ENCODE data around the gene RAB35. TPM values are rescaled to one million over a fixed set of nuclear protein-coding genes. Genes with fewer than 3 reads are reported as not detected.

The RAB35 gene
- total RNA-seq, 1 donor from 2014 or later: 90.3 TPM

DNA sequence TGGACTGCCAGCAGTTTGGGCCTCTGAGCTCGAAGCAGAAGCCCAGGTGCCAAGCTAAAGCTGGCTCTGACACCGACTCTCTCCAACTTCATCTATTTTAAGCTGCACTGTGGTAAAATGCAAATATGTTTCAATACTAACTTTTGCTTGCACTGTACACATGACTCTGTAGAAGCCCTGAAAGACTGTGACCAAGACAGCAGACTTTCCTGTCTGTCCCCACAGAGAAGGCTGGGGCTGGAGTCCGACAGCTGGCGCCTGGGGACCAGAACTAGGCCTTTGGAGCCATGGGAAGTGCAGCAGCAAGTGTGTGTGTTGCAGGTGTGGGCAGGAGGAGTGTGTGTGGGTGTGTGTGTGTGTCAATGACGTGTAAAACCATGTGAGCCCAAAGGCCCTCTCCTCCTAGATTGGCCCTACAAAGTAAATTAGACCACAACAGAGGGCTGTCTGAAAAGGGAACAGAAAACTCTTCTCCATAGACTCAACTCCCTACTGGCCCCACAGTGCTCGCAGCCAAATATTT, 16.4 kb upstream of the RAB35 start:
- intact Hi-C loops (cut with micrococcal nuclease): no loop called here

DNA sequence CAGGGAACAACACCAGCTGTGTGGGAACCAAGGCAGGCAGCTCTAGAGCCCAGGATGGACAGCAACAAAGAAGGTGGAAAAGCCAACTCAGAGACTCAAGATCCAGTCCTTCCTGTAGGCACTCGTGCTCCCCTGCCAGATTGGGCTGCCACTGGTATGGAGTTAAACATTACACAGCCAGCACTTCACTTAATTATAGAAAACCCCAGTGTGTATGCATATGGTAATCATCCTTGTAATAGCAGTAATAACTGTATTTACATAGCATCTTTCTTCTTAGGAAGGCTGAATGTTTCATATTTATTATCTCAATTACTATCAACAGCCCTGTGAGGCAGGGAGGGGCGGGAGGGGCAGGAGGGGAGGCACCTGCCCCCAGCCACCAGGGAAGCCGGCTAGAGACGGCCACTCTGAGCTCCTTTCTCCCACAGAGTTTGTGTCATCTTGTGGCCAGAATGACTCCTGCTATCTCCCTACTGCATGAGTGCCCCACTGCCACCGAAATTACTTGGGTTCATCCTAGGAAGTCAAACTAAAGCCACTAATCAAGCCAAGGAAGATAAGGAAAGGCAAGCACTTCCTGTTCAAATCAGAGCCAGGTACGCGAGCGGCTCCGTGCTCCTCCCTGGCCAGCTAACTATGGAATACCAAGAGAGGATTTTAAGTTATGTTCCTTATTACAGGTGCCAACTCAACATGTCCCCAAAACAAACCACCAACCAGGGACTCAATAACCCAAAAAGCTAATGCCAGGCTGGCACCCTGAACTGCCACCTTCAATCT, 15.7 kb upstream of the RAB35 start:
- intact Hi-C loops (cut with micrococcal nuclease): no loop called here

DNA sequence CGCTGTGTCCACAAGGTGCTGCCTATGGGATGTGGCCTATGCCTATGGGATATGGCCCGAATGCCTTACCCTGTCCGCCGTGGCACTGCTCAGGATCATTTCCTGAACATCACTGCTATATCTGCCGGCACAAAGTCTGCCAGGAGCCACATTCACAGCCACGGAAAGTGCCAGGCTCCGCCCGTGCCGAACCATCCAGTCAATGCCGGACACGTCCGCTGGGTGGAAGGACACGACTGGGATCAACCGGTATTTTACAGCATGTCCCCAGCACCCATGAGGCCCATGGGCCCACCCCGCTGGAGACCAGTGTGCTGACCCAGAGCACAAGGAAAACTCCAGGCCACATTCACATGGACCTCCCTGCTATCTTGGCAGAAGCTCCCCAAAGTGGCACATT, 14.6 kb upstream of the RAB35 start:
- intact Hi-C loops (cut with micrococcal nuclease): no loop called here

DNA sequence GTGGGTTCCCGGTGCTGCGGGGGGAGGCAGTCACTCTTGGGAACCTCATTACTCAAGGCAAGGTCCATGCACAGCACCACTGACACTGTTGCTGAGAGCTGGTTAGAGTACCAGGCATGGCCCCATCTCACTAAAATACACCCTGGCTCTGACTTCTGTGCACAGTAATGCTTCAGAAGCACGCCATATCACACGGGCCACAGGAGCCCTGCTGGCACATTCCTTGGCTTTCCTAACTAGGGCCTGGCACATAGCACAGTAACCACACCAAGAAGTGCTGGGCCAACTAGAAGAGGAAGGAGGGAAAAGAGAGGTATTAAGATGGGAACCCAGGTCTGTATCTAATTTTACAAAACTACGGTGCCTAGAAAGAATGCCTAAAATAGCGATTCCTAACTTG, 13.5 kb upstream of the RAB35 start:
- intact Hi-C loops (cut with micrococcal nuclease): no loop called here

DNA sequence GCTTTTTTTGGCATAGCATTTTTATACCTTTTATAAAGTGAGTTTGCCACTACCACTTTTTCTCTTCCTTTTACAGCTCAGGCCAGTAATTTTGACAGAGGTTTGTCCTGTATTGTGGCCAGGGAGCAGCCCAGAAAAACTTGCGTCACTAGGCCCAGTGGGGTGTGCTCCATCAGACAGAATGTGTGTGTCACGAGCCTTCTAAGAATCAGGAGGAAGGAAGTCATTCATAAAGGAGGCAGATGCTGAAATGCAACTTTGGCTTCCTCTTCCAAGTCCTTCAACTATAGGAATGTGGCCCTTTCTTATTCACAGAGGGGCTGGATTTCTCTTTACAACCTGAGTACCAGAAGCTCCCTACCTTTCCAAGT, 10.1 kb upstream of the RAB35 start:
- intact Hi-C loops (cut with micrococcal nuclease): no loop called here

DNA sequence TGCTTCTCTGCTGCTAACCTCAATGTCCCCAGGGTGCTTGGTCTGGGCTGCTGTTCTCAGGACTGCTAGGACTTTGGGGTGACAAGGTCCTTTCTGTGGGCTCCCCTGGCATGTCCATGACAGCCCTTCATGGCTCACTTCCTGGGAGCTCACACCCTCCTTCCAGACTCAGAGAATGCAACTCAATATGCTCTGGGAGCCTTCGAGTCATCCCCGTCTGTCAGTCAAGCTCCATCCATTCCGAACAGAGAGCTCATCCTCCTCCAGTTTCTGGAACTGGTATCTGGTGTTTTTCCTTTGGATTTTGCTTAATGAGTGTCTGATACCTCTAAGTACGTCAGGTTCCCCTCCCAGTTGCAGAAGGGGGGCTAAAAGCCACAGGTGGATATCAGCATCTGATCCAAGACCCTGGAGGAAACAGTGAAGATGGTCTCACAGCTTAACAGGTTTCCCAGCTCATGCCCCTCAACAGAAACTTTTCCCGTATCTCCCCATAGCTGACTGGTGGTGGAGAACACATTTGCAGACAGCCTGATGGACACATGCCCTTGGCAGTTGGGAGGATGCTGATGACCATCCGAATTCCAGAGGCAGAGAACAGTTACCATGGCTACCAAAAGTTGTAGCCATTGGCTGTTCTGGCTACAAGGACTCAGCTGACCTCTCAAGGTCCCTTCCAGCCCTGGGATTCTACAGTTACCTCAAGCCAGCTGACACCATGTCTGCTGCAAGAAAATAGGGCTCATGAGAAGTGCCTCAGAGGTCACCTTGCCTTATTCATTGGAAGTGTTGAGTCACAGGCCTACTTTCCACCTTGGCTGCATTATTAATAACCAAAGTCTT, 9.5 kb upstream of the RAB35 start:
- intact Hi-C loops (cut with micrococcal nuclease): no loop called here

DNA sequence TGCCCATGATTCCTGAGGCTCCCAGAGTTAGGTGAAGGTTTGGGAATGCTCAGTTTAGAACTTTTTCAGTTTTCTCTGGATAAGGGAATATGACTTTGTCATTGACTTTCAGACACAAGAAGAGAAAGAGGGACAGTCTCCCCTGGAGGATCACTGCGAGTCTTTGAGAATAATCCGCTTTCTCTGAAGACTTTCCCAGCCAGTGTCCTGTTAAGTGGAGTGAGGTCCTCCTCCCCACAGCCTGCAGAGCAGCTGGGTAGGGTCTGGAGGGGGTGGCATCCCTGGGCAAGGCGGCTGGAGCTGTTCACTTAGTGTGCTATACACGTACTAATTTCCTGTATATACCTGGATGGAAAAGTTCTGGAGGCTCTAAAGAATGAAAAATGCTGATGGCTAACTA, 8.5 kb upstream of the RAB35 start:
- intact Hi-C loops (cut with micrococcal nuclease): no loop called here

DNA sequence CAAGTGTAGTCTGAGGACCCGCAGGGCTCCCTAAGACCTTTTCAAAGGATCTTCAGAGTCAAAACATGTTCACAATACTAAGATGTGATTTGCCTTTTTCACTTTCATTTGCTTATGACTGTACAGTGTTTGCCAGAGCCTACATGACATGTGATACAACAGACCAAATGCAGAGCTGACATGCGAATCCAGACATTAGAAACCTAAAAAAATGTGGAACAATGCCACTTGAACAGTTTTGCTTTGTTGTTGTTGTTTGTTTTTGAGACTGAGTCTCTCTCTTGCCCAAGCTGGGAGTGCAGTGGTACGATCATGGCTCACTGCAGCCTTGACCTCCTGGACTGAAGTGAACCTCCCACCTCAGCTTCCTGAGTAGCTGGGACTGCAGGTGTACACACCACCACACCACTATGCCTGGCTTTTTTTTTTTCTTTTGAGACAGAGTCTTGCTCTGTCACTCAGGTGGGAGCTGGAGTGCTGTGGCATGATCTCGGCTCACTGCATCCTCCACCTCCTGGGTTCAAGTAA, 5.3 kb upstream of the RAB35 start:
- intact Hi-C loops (cut with micrococcal nuclease): no loop called here

DNA sequence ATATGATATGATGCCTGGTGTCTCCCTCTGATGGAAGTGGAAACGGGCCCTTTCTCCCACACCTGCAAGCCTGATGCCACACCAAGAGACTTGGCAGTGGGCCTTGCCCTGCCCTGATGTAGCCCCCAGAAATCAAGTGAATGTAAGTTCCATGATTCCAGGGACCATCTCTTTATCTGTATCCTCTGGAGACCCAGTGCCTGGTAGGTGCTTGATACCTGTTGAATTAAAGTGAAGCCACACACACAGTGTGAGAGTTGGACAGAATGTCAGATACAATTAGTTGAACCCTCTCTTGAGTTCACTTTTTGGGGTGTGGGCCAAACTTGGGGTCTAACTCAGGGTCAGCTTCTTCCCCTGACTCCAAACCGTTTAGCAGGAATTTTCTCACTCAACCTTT, 4.8 kb upstream of the RAB35 start:
- intact Hi-C loops (cut with micrococcal nuclease): no loop called here

DNA sequence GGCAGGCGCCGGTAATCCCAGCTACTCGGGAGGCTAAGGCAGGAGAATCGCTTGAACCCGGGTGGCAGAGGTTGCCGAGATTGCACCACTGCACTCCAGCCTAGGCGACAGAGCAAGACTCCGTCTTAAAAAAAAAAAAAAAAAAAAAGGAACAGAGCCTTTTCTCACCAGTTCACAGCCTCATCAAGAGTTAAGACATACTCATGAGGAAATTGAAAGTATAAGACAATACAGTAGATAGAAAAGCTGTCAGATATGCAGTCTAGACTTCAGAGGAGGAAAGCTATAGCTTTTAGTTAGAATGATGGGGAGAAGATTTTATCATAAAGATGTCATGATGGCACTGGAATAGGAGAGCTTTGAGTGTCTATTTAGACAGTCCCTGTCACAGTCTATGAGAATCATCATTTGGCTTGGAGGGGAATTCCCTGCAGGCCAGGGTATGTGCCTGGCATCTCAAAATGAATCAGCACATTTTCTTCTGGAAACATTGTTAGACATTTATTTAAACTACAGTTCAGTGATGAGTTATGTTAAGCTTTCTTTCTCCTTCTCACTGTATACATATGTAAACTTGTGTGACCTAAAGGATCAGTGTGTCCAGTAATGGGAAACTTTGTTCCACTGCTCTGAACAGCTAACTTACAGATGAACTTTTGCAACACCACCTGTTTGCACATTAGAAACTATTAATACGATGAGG, 2.9 kb upstream of the RAB35 start:
- intact Hi-C loops (cut with micrococcal nuclease): loop anchor here (5.0 to 10.0 kb wide), 3 partner anchors 133 to 315 kb away; partner anchors contain the start of genes COX6A1, RNU4-1 and RNU4-2

DNA sequence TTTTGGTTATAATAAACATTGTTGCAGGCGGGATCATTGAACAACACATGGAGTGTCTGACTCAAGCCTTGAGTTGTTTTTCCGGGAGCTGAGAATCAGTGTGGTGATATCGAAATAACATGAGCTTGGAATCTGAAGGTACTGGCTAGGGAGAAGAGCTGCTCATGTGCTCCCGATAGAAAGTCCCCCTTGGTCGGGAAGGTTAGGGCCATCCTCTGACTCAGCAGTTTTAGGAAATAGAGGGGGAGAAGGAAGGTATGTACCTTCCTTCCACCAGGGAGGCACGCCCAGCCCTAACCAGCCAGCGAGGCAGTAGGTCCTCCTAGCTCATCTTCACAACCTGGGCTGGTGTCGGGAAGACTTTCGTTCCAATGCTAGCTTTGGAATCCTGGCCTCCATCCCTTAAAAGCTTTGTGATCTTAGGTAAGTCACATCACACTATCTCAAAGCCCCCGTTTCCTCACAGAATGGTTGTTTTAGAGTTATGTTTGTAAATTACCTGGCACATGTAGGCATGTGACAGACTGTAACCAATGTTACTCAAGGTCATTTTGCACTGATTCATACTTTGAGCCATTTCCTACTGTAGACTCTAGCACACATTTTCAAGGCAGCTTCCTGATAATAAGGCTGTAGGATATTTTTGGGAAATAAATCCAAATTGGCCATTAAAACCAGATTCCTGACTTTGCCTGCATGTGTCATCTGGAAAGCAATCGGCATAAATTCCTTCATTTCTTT, 1.9 kb upstream of the RAB35 start:
- intact Hi-C loops (cut with micrococcal nuclease): loop anchor here (5.0 to 10.0 kb wide), 3 partner anchors 134 to 316 kb away; partner anchors contain the start of genes COX6A1, RNU4-1 and RNU4-2

DNA sequence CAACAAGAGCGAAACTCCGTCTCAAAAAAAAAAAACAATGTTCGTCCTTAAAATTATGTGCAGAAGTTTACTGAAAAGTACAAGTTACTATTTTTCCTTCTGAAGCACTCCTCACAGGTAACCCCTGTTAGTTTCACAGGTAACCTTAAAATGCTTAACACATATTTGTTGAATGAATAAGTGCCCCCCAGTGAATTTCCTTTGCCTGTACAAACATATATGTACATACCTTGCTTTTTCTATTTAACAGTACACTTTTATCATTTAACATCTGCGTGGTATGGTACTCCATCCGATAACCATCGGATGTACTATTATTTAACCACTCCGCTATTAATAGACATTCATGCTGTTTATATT, 1.4 kb upstream of the RAB35 start:
- intact Hi-C loops (cut with micrococcal nuclease): loop anchor here (5.0 to 10.0 kb wide), 3 partner anchors 134 to 317 kb away; partner anchors contain the start of genes COX6A1, RNU4-1 and RNU4-2

DNA sequence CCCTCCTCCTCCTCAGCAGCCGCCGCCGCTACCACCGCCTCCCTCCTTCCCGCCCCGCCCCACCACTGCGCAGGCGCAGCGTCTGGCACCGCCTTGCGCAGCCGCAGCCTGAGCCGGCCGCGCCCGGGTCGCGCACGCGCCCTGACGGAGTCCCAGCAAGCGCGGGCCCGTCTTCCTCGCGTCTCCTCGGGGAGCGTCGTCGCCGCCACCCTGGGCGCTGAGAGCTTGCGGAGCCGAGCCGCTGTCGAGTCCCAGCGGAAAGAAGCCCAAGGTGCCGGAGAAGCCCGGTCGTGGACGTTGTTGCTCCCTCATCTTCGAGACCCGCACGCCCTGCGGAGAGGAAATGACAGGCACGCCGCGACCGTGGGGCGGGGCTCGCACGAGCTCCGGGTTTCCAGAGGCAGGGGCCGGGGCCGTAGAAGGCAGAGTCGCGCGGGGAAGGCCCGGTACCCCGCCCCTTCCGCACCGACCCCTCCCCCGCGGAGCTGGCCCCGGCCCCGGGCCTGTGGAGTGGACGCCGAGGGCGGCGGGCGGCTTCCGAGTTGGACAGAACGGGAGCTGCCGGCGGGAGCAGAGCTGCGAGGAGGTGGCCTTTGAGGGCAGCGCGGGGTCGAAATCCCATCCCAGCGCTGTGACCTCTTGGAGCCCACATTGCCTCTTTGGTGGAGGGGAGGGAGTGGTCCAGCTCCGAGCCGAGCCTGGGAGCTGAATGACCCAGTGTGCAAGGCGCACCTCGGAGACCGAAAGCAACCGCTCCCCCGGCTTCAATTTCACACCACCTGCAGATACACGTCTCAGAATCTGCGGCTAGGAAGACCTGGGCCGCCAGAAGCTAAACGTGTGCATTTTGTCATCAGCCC, 469 bp upstream of the RAB35 start:
- intact Hi-C loops (cut with micrococcal nuclease): loop anchor here (1.0 to 10.0 kb wide), 6 partner anchors 30 to 318 kb away; partner anchors contain the start of genes COX6A1, RNU4-1, RNU4-2 and RPLP0

DNA sequence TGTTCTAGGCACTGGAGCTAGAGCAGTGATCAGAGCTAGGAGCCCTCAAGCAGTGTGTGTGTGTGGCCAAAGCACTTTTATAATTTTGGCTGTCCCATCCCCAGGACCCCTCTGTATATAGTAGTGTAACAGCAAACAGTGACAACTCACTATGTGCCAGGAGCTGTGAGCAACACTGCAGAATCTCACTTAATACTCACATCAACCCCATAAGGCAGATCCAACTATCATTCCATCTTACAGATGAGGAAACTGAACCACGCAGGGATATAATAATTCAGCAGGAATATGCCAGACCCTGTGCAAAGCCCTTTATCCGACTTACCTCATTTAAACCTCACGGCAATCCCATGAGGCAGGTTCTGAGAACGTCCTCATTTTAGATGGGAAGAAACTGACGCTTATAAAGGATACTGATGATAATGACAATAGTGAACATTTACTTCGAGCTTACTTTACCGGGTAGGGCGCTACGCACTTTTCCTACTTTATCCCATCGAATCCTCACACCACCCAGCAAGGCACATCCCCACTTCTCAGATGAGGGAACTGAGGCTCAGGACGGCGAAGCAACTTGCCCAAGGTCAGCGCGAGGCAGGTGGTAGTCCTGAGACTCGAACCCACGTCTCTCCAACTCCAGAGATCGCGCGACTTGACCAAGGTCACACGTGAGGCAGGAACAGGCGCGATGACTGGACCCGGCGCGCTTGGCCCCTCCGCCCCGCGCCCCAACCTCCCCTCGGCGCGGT, 687 bp downstream of the RAB35 start:
- intact Hi-C loops (cut with micrococcal nuclease): loop anchor here (1.0 to 10.0 kb wide), 6 partner anchors 29 to 319 kb away; partner anchors contain the start of genes COX6A1, RNU4-1, RNU4-2 and RPLP0

DNA sequence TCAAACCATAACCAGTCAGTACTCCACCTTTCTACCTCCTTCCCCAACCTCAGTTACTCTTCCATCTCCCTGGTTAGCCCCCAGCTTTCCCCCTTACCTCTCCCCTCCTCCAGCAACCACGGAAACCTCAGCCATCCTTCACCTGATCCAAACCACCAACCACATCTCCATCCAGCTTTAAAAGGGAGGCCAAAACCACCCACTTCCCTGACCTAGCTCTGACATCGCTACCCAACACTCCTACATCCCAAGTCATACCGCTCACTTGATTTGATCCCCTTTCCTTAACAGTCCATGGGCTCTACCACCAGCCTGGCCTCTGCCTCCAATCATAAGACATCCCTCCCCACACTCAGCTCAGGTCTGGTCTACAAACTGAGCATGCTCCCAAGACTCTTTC, 1.5 kb downstream of the RAB35 start:
- intact Hi-C loops (cut with micrococcal nuclease): loop anchor here (5.0 to 10.0 kb wide), 3 partner anchors 137 to 320 kb away; partner anchors contain the start of genes COX6A1, RNU4-1 and RNU4-2

DNA sequence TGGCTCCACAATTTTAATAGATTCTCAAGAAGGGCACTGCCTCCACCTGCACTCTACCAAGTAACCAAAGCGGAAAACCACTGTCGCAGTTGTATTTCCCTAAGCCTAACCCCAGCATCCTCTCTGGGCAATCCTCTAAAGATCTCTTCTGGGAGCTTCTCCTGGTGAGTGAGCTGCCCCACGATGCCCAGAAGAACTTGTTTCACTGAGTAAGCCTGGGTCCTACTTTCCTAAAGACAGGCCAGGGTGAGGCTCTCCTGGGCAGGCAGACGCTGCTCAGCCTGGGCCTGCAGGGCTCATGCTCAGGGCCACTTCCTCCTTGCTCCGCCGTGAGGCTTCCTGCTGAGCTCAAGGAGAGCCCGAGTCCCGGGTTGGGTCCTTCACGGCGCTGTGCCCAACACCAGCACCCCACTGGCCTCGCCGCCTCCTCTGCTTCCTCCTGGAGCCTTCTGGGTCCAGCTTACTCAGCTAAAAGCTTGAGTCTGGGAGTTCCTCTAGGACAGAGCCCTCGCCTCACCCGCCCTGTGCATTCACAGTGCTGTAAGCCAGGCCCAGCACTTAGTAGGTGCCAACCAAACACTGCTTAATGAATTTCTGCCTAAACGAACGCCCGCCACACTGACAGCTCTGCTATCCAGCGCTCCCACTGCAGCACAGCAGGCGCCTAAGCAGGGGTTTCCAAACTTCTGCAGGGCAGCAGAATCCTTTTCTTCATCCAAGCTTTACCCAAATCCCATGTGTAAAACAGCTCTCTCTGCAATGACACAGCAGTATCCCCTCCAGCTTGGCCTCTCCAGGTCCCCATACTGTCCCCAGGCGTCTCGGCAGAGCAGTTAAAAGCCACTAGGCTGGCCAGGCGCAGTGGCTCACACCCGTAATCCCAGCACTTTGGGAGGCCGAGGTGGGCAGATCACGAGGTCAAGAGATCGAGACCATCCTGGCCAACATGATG, 5.7 kb downstream of the RAB35 start:
- intact Hi-C loops (cut with micrococcal nuclease): loop anchor here (10.0 kb wide), 2 partner anchors 184 to 324 kb away; partner anchors contain the start of genes COX6A1, RNU4-1 and RNU4-2

DNA sequence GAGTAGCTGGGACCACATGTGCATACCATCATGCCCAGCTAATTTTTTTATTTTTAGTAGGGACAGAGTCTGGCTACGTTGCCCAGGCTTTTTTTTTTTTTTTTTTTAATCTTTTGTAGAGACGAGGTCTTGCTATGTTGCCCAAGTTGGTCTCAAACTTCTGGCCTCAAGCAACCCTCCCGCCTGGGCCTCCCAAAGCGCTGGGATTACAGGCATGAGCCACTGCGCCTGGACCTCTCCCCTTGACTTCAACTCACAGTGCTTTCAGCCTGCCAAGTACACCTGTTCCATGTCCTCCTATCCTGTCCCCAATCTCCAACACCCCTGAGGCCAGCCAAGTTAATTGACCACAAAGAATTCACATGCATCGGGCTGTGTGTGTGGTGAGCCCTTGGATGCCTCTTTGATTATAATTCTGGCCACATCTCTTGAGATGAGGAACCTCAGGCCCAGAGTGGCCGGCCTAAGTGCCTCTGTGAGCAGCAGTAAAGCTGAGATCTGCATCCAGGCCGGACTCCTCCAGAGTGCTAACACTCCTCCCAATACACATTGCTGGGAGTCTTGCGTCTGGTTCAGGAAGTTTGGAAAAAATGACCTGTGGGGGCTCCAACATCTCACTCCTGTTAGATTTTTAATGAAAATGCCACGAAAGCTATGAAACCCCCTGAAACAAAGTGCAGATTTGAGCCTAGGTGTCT, 6.8 kb downstream of the RAB35 start:
- intact Hi-C loops (cut with micrococcal nuclease): loop anchor here (10.0 kb wide), 2 partner anchors 185 to 325 kb away; partner anchors contain the start of genes COX6A1, RNU4-1 and RNU4-2

Data from T-helper 2 cell treated with Interferon-gamma antibody and Interleukin-4, amounts not matched to agents 100 ng/mL and 5 ng/mL, for 36 hours (primary cell).